Ovary (tissue), 9 donors: Measurements from ENCODE around the gene CDK15. TPM values are rescaled to one million over a fixed set of nuclear protein-coding genes. Genes with fewer than 3 reads are reported as not detected.
"Not testable (repeated sequence)": the region's sequence is repeated elsewhere in the genome, so short reads cannot be mapped to it uniquely, and the experiment has no call there.

ENCODE experiments used
- DNase-seq, 5 donors: peaks; one replicate each; pipeline ENCODE4 v3.0.0-alpha.2; 2019 to 2020
- H3K27ac ChIP-seq, 2 donors: fragments of 200-600 bp; one replicate each; pipeline versions ENCODE4 v1.5.1 to v1.8.0; 2019 to 2022
- H3K27me3 ChIP-seq: fragments of 200-600 bp; one replicate; pipeline ENCODE4 v1.8.0; 2022
- H3K36me3 ChIP-seq: fragments of 200-600 bp; sonication (generic); one replicate; pipeline ENCODE4 v1.5.1; 2019
- H3K4me1 ChIP-seq: one replicate; pipeline ENCODE4 v1.8.1; 2013; ENCODE audit warnings: mild to moderate bottlenecking, moderate library complexity; ENCODE audit not compliant: insufficient read depth
- H3K4me3 ChIP-seq: fragments of 200-600 bp; sonication (generic); one replicate; pipeline ENCODE4 v1.5.1; 2017
- H3K9me3 ChIP-seq, 2 donors: fragments of 200-600 bp in 1 of 2; sonication (generic) in 1 of 2; one replicate each; pipeline versions ENCODE4 v1.5.1 to v1.8.1; 2013 to 2019; ENCODE audit warnings: mild to moderate bottlenecking in 1 of 2, moderate library complexity in 1 of 2
- CTCF ChIP-seq, 3 donors: fragments of 450-650 bp in 2 of 3; fragments of 200-600 bp in 1 of 3; IDR thresholded peaks; one replicate each; pipeline versions ENCODE4 v1.5.1 to v1.8.0; 2016 to 2022; ENCODE audit warnings: antibody characterized with exemption in 3 of 3, mild to moderate bottlenecking in 1 of 3
- EP300 ChIP-seq: sonication (generic); formaldehyde crosslinking; IDR thresholded peaks from one replicate; pipeline ENCODE4 v1.6.1; 2017; ENCODE audit warnings: antibody characterized with exemption
- POLR2A ChIP-seq: fragments of 450-650 bp; IDR thresholded peaks from one replicate; pipeline ENCODE4 v1.6.1; 2017; ENCODE audit warnings: antibody characterized with exemption, mild to moderate bottlenecking, moderate library complexity
- WGBS, 3 donors: extraction: QIAGEN DNeasy Blood & Tissue Kit in 1 of 3; methylation state at CpG; one replicate each; pipeline versions ENCODE4 v1.1.5 to v1.1.7; 2013 to 2017; 5-methylcytosine and 5-hydroxymethylcytosine counted together
- intact Hi-C, 4 donors: fragments of 100-400 bp; cut with DNase I; formaldehyde crosslinking; loops; one replicate each; pipeline versions ENCODE4 v1.11.0 to v1.15.1; 2022 to 2023
- polyA plus RNA-seq, 2 donors: library from polyadenylated mRNA; stranded (reverse); fragments of 200-250 nt in 1 of 2; fragments of 350-450 nt in 1 of 2; fragmentation: Illumina TruSeq in 1 of 2; extraction: RNeasy Lipid Tissue Mini Kit (QIAGEN cat#74804) in 1 of 2; gene quantifications; one replicate each; pipeline ENCODE4 v1.2.3, GENCODE V29; 2013 to 2014
- total RNA-seq, 7 donors: library from RNA; depleted of rRNA in 2 of 7; stranded (reverse); fragments of >200 nt in 2 of 7; fragmentation: NEBNext Ultra II Directional in 3 of 7; extraction: Animal tissue kit (Norgen Biotek cat#: 25700) in 3 of 7; gene quantifications; one replicate each; pipeline versions ENCODE4 v1.1.0 to v1.2.4, GENCODE V29; 2016 to 2023
- donor health status: DM: no; HTN: no; CAD: no; lungs with moderate emphysema.
- donor health status: DM: no; HTN: no; CAD: no.
- donor health status: Bipolar disorder and iron deficiency.
- donor health status: DM: yes; HTN: yes; CAD: no.
- donor health status: DM: no; HTN: no; CAD: no.
- donor health status: DM: yes; HTN: yes; CAD: no.

The CDK15 gene
- total and polyA plus RNA-seq, 9 donors = 3.7 to 14.9 (median 5.3) TPM

- WGBS, 3 donors = 91 to 97% (median 92%) methylated on average over 4 of the region's 4 CpGs
- Histone ChIP-seq H3K9me3 (no peaks in the 10 kb centered on the region), H3K36me3 (no peaks in the 10 kb centered on the region), H3K4me1 (no peaks in the 10 kb centered on the region), H3K4me3 (no peak overlapping the region), H3K27me3 (no peaks in the 10 kb centered on the region), H3K27ac (no peak overlapping the region)
- intact Hi-C loops = no loop called here
- TF ChIP-seq EP300 = no peak
- TF ChIP-seq CTCF (IDR thresholded peaks at IDR 0.05) = no peak
- TF ChIP-seq POLR2A = no peak
- DNase-seq = no peak
These were observed 45.2 kb upstream of the CDK15 start for GRCh38 chr2:201761101-201761500.

- H3K27ac ChIP-seq, H3K4me1 ChIP-seq, H3K36me3 ChIP-seq, H3K9me3 ChIP-seq, intact Hi-C loops, DNase-seq, H3K27me3 ChIP-seq, H3K4me3 ChIP-seq: not testable (repeated sequence)
- 94 to 97% (median 96%) methylated on average over 7 of the region's 7 CpGs for WGBS, 3 donors
These were observed 41.9 kb upstream of the CDK15 start for GRCh38 chr2:201764469-201764868.

- TF ChIP-seq EP300 (no peak), CTCF (IDR thresholded peaks at IDR 0.05) (no peak), POLR2A (no peak)
- intact Hi-C loops = no loop called here
These were observed 40.5 kb upstream of the CDK15 start for GRCh38 chr2:201765799-201766198.

GRCh38 chr2:201768918-201769317 is 37.4 kb upstream of the CDK15 start:
- intact Hi-C loops = no loop called here
- Histone ChIP-seq H3K9me3 (no peaks in the 10 kb centered on the region), H3K4me1 (no peaks in the 10 kb centered on the region), H3K36me3 (no peaks in the 10 kb centered on the region), H3K27ac (no peak overlapping the region), H3K4me3 (no peak overlapping the region), H3K27me3 (no peaks in the 10 kb centered on the region)
- no peak for DNase-seq
- WGBS, 3 donors = 39 to 74% (median 40%) methylated on average over 1 of the region's 1 CpG
- TF ChIP-seq EP300 (no peak), POLR2A (no peak), CTCF (IDR thresholded peaks at IDR 0.05) (no peak)

More at GRCh38 chr2:201765799-201766198, 40.5 kb upstream of the CDK15 start:
- H3K27me3 ChIP-seq = no peaks in the 10 kb centered on the region
- no peaks in the 10 kb centered on the region for H3K4me1 ChIP-seq
- no peak overlapping the region for H3K27ac ChIP-seq
- H3K36me3 ChIP-seq = no peaks in the 10 kb centered on the region
- no peaks in the 10 kb centered on the region for H3K9me3 ChIP-seq
- no peak overlapping the region for H3K4me3 ChIP-seq
- no peak for DNase-seq

- 86 to 91% (median 88%) methylated on average over 4 of the region's 4 CpGs for WGBS, 3 donors
- Histone ChIP-seq H3K4me3 (no peak overlapping the region), H3K9me3 (no peaks in the 10 kb centered on the region), H3K36me3 (no peaks in the 10 kb centered on the region), H3K27me3 (no peaks in the 10 kb centered on the region), H3K4me1 (no peaks in the 10 kb centered on the region), H3K27ac (no peak overlapping the region)
- no peak for TF ChIP-seq CTCF (IDR thresholded peaks at IDR 0.05)
- TF ChIP-seq POLR2A = no peak
- TF ChIP-seq EP300 = no peak
- no peak for DNase-seq
- intact Hi-C loops = no loop called here
These were observed 36.5 kb upstream of the CDK15 start for GRCh38 chr2:201769666-201770373.
